CD4-positive, alpha-beta T cell (primary cell): ENCODE results near the gene TPCN1. TPM values are rescaled to one million over a fixed set of nuclear protein-coding genes. Genes with fewer than 3 reads are reported as not detected.

ENCODE experiments used
- ATAC-seq: fragments of 200-7000 bp; cut with Tn5 transposase; one replicate; pipeline ENCODE4 v1.10.0; 2022; ENCODE audit warnings: mild to moderate bottlenecking; ENCODE audit not compliant: poor library complexity
- CTCF ChIA-PET: fragments of 350-600 bp; sonication (Branson Sonifier 250); formaldehyde crosslinking; loops from one replicate; lab custom pipeline; 2021; ENCODE audit warnings: antibody characterized with exemption, inconsistent platforms; lab: Charles Lee
- POLR2A ChIA-PET: fragments of 350-600 bp; sonication (Branson Sonifier 250); formaldehyde crosslinking; loops from one replicate; lab custom pipeline; 2021; ENCODE audit warnings: antibody characterized with exemption, inconsistent platforms; lab: Charles Lee
- DNase-seq, 14 experiments: peaks; one replicate each; pipeline ENCODE4 v3.0.0-alpha.2; 2013 to 2020; ENCODE audit warnings: mixed read lengths in 2 of 14
- H3K27ac ChIP-seq, 2 donors: one replicate each; pipeline versions ENCODE4 v1.5.1 to v1.7.0; 2013; ENCODE audit warnings: low read length in 2 of 2, low read depth in 1 of 2, mild to moderate bottlenecking in 1 of 2
- H3K27me3 ChIP-seq, 2 experiments: 1 replicate in 1 of 2; 2 replicates in 1 of 2; pipeline versions ENCODE4 v1.6.1 to v1.7.0; 2013; ENCODE audit warnings: low read length in 2 of 2, control low read depth in 1 of 2, mild to moderate bottlenecking in 1 of 2, moderate library complexity in 1 of 2; ENCODE audit not compliant: insufficient read depth in 2 of 2, control insufficient read depth in 1 of 2
- H3K36me3 ChIP-seq: one replicate; pipeline ENCODE4 v1.6.1; 2013; ENCODE audit warnings: low read length, control low read depth; ENCODE audit not compliant: insufficient read depth
- H3K4me1 ChIP-seq: one replicate; pipeline ENCODE4 v1.6.1; 2013; ENCODE audit warnings: low read length, control low read depth; ENCODE audit not compliant: insufficient read depth
- H3K4me3 ChIP-seq: one replicate; pipeline ENCODE4 v1.5.1; 2013; ENCODE audit warnings: mild to moderate bottlenecking, low read length, moderate library complexity
- H3K9me3 ChIP-seq, 2 experiments: 1 replicate in 1 of 2; 2 replicates in 1 of 2; pipeline versions ENCODE4 v1.6.1 to v1.7.0; 2013; ENCODE audit warnings: low read length in 2 of 2, mild to moderate bottlenecking in 2 of 2, control low read depth in 1 of 2, moderate library complexity in 1 of 2; ENCODE audit not compliant: control insufficient read depth in 1 of 2, insufficient read depth in 1 of 2
- H3K27ac Mint-ChIP-seq: one replicate; pipeline ENCODE4 v1.8.0; 2020; ENCODE audit warnings: mixed read lengths
- H3K27me3 Mint-ChIP-seq: one replicate; pipeline ENCODE4 v1.8.0; 2021; ENCODE audit warnings: mixed read lengths
- H3K36me3 Mint-ChIP-seq: one replicate; pipeline ENCODE4 v1.8.0; 2021; ENCODE audit warnings: low read depth, mixed read lengths
- H3K4me1 Mint-ChIP-seq: one replicate; pipeline ENCODE4 v1.8.0; 2021; ENCODE audit warnings: low read depth, mixed read lengths
- H3K4me3 Mint-ChIP-seq: one replicate; pipeline ENCODE4 v1.8.0; 2020; ENCODE audit warnings: mild to moderate bottlenecking, mixed read lengths
- H3K9me3 Mint-ChIP-seq: one replicate; pipeline ENCODE4 v1.8.0; 2020; ENCODE audit warnings: mixed read lengths
- intact Hi-C, 2 experiments: fragments of 100-400 bp; cut with DNase I in 1 of 2; cut with micrococcal nuclease in 1 of 2; formaldehyde crosslinking; loops; one replicate each; pipeline versions ENCODE4 v1.15.1 to v1.9.0; 2023 to 2025; cut with DNase I, micrococcal nuclease
- total RNA-seq, 174 experiments: library from RNA in 2 of 174; stranded (reverse) in 2 of 174; gene quantifications; one replicate each; pipeline ENCODE4 v1.2.3 and lab custom pipeline; 2021 to 2026
- TF ChIP-seq, protein P1 (sequence below): fragments of 200-600 bp; IDR thresholded peaks from one replicate; pipeline ENCODE4 v1.8.0; 2022; ENCODE audit warnings: antibody characterized with exemption, mild to moderate bottlenecking

The TPCN1 gene
- total RNA-seq, 2 experiments from 2014 or later: 52.4 to 59.7 TPM

DNA sequence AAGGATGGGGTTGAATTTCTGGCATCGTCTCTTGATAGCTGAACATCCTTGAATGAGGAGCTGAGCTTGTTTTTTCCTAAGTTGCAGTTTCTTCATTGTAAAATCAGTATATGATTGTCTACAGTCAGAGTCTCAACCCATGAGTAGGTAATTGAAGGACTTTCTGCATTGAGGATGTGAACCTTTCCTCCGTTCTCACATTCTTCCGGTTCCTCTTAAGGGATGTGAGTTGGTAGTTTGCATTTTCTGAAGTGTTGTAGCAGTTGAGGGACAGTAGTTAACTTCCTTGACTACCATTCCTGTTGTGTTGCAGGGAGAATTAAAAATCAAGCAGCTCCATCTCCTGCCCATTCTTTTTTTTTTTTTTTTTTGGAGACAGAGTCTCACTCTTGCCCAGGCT lies 19.1 kb downstream of the TPCN1 start:
- Mint-ChIP-seq H3K27me3 (no peaks in the 10 kb centered on the region), H3K4me3 (no peak overlapping the region), H3K9me3 (no peaks in the 10 kb centered on the region), H3K4me1 (peaks cover 27% of the 10 kb centered on the region), H3K27ac (peak overlapping the region; percentile 15), H3K36me3 (peaks cover 73% of the 10 kb centered on the region)
- Histone ChIP-seq H3K27me3 (no peaks in the 10 kb centered on the region), H3K27ac (no peak overlapping the region), H3K4me3 (no peak overlapping the region), H3K36me3 (peaks cover 21% of the 10 kb centered on the region), H3K9me3 (no peaks in the 10 kb centered on the region), H3K4me1 (peaks cover 12% of the 10 kb centered on the region)
- no peak for ATAC-seq
- TF ChIP-seq, protein P1, sequence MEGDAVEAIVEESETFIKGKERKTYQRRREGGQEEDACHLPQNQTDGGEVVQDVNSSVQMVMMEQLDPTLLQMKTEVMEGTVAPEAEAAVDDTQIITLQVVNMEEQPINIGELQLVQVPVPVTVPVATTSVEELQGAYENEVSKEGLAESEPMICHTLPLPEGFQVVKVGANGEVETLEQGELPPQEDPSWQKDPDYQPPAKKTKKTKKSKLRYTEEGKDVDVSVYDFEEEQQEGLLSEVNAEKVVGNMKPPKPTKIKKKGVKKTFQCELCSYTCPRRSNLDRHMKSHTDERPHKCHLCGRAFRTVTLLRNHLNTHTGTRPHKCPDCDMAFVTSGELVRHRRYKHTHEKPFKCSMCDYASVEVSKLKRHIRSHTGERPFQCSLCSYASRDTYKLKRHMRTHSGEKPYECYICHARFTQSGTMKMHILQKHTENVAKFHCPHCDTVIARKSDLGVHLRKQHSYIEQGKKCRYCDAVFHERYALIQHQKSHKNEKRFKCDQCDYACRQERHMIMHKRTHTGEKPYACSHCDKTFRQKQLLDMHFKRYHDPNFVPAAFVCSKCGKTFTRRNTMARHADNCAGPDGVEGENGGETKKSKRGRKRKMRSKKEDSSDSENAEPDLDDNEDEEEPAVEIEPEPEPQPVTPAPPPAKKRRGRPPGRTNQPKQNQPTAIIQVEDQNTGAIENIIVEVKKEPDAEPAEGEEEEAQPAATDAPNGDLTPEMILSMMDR: no peak
- DNase-seq: no peak
- POLR2A ChIA-PET: no interaction called here
- intact Hi-C loops: no loop called here
- CTCF ChIA-PET: no interaction called here

DNA sequence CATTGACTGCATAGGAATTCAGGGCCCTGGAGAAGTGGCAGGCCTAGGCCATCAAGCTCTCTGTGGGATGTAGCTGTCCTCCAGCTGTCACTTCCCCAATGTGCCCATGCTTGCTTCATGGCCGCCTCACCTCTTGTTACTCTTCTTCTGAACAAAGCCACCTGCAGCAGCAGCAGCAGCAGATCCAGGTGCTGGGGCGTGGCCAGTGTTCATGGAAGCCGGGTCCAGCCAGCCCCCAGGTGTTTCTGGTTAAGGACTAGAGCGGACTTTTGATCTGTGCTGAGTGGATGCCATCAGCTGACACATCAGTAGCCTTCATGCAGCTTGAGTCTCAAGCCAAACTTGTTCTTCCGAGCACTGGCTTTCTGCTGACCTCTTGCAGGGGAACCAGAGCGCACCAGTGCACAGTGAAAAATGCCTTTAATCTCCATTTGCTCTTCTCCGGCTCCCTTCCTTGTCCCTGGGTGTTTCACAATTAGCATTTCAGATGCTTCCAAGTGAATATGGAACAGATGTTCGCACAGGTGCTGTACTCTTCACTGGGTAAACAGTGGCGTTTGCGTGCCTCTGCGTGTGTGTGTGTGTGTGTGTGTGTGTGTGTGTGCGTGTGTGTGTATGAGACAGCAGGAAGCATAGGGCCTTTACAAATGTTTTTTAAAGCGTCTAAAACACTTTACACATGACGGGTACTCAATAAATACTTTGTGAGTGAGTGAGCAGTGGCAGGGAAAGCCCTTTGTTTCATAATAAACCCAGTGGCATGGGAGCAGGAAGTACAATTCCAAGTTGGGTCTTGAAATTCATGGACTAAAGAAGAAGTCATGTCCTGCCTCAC lies 20.1 kb downstream of the TPCN1 start:
- Histone ChIP-seq H3K4me1 (peaks cover 11% of the 10 kb centered on the region), H3K36me3 (peaks cover 24% of the 10 kb centered on the region), H3K4me3 (no peak overlapping the region), H3K27ac (no peak overlapping the region), H3K27me3 (no peaks in the 10 kb centered on the region), H3K9me3 (no peaks in the 10 kb centered on the region)
- POLR2A ChIA-PET: interaction anchor here (0.8 kb wide), 1 partner anchor 20 kb away, joined by 3 read pairs; the partner anchor contains the start of gene TPCN1
- TF ChIP-seq, protein P1: no peak
- H3K36me3 Mint-ChIP-seq: peaks cover 71% of the 10 kb centered on the region
- peaks cover 18% of the 10 kb centered on the region for H3K4me1 Mint-ChIP-seq
- intact Hi-C loops: no loop called here
- no peaks in the 10 kb centered on the region for H3K27me3 Mint-ChIP-seq
- peak in 1 of 14 experiments; percentile 39 for DNase-seq
- H3K4me3 Mint-ChIP-seq: no peak overlapping the region
- CTCF ChIA-PET: no interaction called here
- ATAC-seq: no peak
- no peak overlapping the region for H3K27ac Mint-ChIP-seq
- H3K9me3 Mint-ChIP-seq: no peaks in the 10 kb centered on the region

DNA sequence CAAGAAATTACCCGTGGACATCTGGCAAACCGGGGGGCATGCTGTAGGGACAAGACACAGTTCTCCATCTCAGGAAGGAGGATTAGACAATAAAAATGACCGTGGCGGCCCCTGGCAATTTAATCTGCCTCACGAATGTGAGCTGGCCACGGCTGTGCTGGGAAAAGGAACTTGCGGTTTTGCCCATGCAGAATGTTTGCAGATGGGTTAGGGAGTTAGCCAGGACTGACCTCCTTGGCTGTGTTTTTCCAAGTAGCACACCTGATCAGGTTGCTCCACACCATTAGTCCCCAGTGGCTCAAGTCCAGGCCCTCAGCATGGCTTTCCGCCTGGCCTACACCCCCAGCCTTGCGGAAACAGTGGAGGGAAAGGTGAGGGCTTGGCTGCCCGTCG lies 20.8 kb downstream of the TPCN1 start:
- no peak for DNase-seq
- no peaks in the 10 kb centered on the region for H3K27me3 Mint-ChIP-seq
- POLR2A ChIA-PET: interaction anchor here (0.8 kb wide), 1 partner anchor 21 kb away, joined by 3 read pairs; the partner anchor contains the start of gene TPCN1
- no peak for ATAC-seq
- CTCF ChIA-PET: no interaction called here
- Histone ChIP-seq H3K9me3 (no peaks in the 10 kb centered on the region), H3K36me3 (peaks cover 28% of the 10 kb centered on the region), H3K4me3 (no peak overlapping the region), H3K27me3 (no peaks in the 10 kb centered on the region), H3K4me1 (peaks cover 7% of the 10 kb centered on the region), H3K27ac (no peak overlapping the region)
- intact Hi-C loops: no loop called here
- peaks cover 13% of the 10 kb centered on the region for H3K4me1 Mint-ChIP-seq
- H3K27ac Mint-ChIP-seq: no peak overlapping the region
- TF ChIP-seq, protein P1: no peak
- no peak overlapping the region for H3K4me3 Mint-ChIP-seq
- peaks cover 67% of the 10 kb centered on the region for H3K36me3 Mint-ChIP-seq
- H3K9me3 Mint-ChIP-seq: no peaks in the 10 kb centered on the region
